ENCODE results near the gene CD63. TPM values are rescaled to one million over a fixed set of nuclear protein-coding genes. Genes with fewer than 3 reads are reported as not detected.

CD63 gene
- total and polyA plus RNA-seq, 2 of the 4 experiments (the other 2 are of a cell fraction), result 995 to 1,398 TPM

GRCh38 chr12:55702861-55703260, 25.9 kb downstream of the CD63 start:
- WGBS, 2 experiments (ENCODE audit: extremely low coverage in 2 of 2, insufficient read length in 1 of 2), result 88% methylated on average over 3 of the region's 8 CpGs; no CpG with 5 or more reads in 1 of the 2 experiments
- ATAC-seq (ENCODE audit: low read depth) (no peak), DNase-seq (no peak)
- Histone ChIP-seq H3K9ac (ENCODE audit: low read depth, low read length) (no peak overlapping the region), H2AFZ (replicated peaks; ENCODE audit: low read length, poor library complexity) (no peak overlapping the region), H3K18ac (ENCODE audit: low read depth, low read length) (no peak overlapping the region), H2AK9ac (replicated peaks; ENCODE audit: low read depth, low read length, poor library complexity) (no peak overlapping the region), H3K4me2 (ENCODE audit: low read depth, low read length) (no peak overlapping the region), H3K14ac (replicated peaks; ENCODE audit: low read depth, low read length) (no peak overlapping the region), H3K56ac (ENCODE audit: extremely low read depth, insufficient read depth, low read length) (no peak overlapping the region), H3K27ac (ENCODE audit: insufficient read depth, low read length) (no peak overlapping the region), H2BK15ac (ENCODE audit: low read depth, low read length) (no peak overlapping the region), H3K79me1 (ENCODE audit: low read depth in 1 of 2, low read length in 2 of 2) (no peaks in the 10 kb centered on the region), H3K4ac (ENCODE audit: low read depth, low read length) (no peak overlapping the region), H3K4me3 (ENCODE audit: insufficient read depth, low read depth, low read length) (no peak overlapping the region), H4K20me1 (ENCODE audit: insufficient read depth, low read length) (no peaks in the 10 kb centered on the region), H2BK120ac (ENCODE audit: low read depth, low read length) (no peak overlapping the region), H3K36me3 (ENCODE audit: control insufficient read depth, insufficient read depth, low read length) (no peaks in the 10 kb centered on the region), H2BK5ac (ENCODE audit: low read depth, low read length, poor library complexity, severe bottlenecking) (no peak overlapping the region), H3K9me1 (ENCODE audit: insufficient read depth, low read length) (no peaks in the 10 kb centered on the region; the same call in 1 of the 2 replicates), H3K4me1 (ENCODE audit: control insufficient read depth, insufficient read depth, low read length) (peaks cover 2% of the 10 kb centered on the region; the same call in 1 of the 2 replicates), H4K91ac (ENCODE audit: insufficient read depth, low read depth, low read length) (no peak overlapping the region), H2BK20ac (ENCODE audit: low read depth, low read length) (no peak overlapping the region), H2AK5ac (ENCODE audit: low read depth, low read length) (no peak overlapping the region), H3K9me3 (ENCODE audit: control insufficient read depth, insufficient read depth, low read length) (no peaks in the 10 kb centered on the region), H4K8ac (ENCODE audit: low read depth in 2 of 2, low read length in 2 of 2) (no peak overlapping the region), H4K5ac (ENCODE audit: low read depth, low read length) (no peak overlapping the region), H3K23ac (ENCODE audit: low read depth, low read length) (no peak overlapping the region), H3K27me3 (ENCODE audit: control insufficient read depth, insufficient read depth, low read length) (peaks cover 24% of the 10 kb centered on the region)
- in situ Hi-C loops (cut with MboI; ENCODE audit: low sequenced_read_pairs) (no loop called here), dilution Hi-C loops (cut with HindIII; ENCODE audit: low sequenced_read_pairs, unreplicated experiment) (no loop called here), intact Hi-C loops (cut with micrococcal nuclease) (no loop called here)
- CTCF ChIA-PET, result no interaction called here
- TF ChIP-seq SMC3 (IDR thresholded peaks at IDR 0.05; ENCODE audit: low read depth, low read length) (no peak), BHLHE40 (IDR thresholded peaks at IDR 0.05; ENCODE audit: low read depth, low read length) (no peak), RFX5 (IDR thresholded peaks at IDR 0.05; ENCODE audit: low read depth, low read length) (no peak), POLR2A (IDR thresholded peaks at IDR 0.05; ENCODE audit: low read depth, low read length) (no peak), CEBPB (IDR thresholded peaks at IDR 0.05; ENCODE audit: low read depth, low read length) (no peak), CTCF (conservative IDR thresholded peaks at IDR 0.05; ENCODE audit: low read depth, low read length) (no peak), ELK1 (IDR thresholded peaks at IDR 0.05; ENCODE audit: borderline replicate concordance, low read depth, low read length) (no peak), FOS (IDR thresholded peaks at IDR 0.05; ENCODE audit: low read depth, low read length) (no peak), RAD21 (IDR thresholded peaks at IDR 0.05; ENCODE audit: low read length) (no peak), MXI1 (IDR thresholded peaks at IDR 0.05; ENCODE audit: borderline replicate concordance, low read depth, low read length) (no peak), NFE2L2 (IDR thresholded peaks at IDR 0.05; ENCODE audit: low read depth, low read length) (no peak), USF2 (IDR thresholded peaks at IDR 0.05; ENCODE audit: low read depth, low read length) (no peak), RCOR1 (IDR thresholded peaks at IDR 0.05; ENCODE audit: insufficient replicate concordance, low read length) (no peak), MAZ (IDR thresholded peaks at IDR 0.05; ENCODE audit: borderline replicate concordance, low read depth, low read length) (no peak), CHD1 (IDR thresholded peaks at IDR 0.05; ENCODE audit: low read depth, low read length) (no peak), MAFK (IDR thresholded peaks at IDR 0.05; ENCODE audit: low read depth, low read length) (no peak)
- BruUV-seq (replicated peaks), result no TSS peak
- POLR2A ChIA-PET (ENCODE audit: unreplicated experiment), result no interaction called here
